GM12865 (cell line): ENCODE measurements around the gene ADCY7.
"Not testable (repeated sequence)": the region's sequence is repeated elsewhere in the genome, so short reads cannot be mapped to it uniquely, and the experiment has no call there.

Experiments
- DNase-seq: peaks from one replicate; pipeline ENCODE4 v3.0.0; 2010; ENCODE audit warnings: low read depth
- H3K4me3 ChIP-seq: 2 replicates; pipeline ENCODE4 v1.5.1; 2011; ENCODE audit warnings: mild to moderate bottlenecking, low read depth, low read length, control low read depth
- CTCF ChIP-seq: IDR thresholded peaks from 2 replicates; pipeline ENCODE4 v1.5.1; 2011; ENCODE audit warnings: low read length, control low read depth, low read depth, inconsistent platforms; ENCODE audit not compliant: insufficient read depth; ENCODE audit errors: missing control alignments

The ADCY7 gene

DNA sequence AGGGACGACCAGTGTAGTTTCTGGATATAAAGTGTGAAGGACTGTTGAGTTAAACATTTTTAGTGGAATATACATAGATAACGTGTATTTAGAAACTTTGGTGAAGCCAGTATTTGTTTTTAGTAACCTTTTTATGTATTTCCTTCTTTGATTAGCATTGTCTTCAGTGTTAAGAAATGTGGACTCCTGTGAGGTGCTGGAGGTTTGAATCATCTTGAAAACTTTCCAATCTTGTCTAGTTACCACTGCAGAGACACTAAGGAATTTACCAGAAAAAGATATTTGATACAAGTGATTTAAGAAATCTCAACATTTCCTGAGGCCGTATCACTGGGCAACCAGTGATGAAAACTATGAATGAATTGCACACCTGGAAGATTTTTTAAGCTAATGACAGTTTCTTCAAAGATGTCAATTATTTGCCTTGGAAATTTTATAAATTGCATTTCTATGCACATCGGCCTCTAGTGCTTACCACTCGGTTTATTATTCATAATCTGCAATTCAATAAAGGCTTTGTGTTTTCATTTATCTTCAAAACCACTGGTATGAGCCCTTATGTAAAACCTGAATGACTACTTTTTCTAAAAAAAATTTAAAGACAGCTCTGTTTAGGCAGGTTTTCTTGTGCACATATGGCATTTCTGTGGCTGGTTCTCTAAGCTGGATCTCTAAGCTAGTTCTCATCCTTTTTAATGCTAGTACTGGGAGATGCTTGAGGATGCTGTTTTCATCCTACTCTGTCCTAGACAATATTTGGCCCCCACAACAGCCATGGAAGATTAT is 31.4 kb upstream of the ADCY7 start:
- no peak for TF ChIP-seq CTCF
- no peak for DNase-seq
- no peak overlapping the region for H3K4me3 ChIP-seq

GRCh38 chr16:50235581-50235980 is 30.8 kb upstream of the ADCY7 start:
- no peak for DNase-seq
- no peak overlapping the region for H3K4me3 ChIP-seq
- TF ChIP-seq CTCF: no peak

GRCh38 chr16:50238314-50238713 is 28.0 kb upstream of the ADCY7 start:
- DNase-seq: no peak
- no peak for TF ChIP-seq CTCF
- H3K4me3 ChIP-seq: no peak overlapping the region

GRCh38 chr16:50238868-50239301 is 27.5 kb upstream of the ADCY7 start:
- TF ChIP-seq CTCF: no peak
- H3K4me3 ChIP-seq: no peak overlapping the region
- no peak for DNase-seq

DNA sequence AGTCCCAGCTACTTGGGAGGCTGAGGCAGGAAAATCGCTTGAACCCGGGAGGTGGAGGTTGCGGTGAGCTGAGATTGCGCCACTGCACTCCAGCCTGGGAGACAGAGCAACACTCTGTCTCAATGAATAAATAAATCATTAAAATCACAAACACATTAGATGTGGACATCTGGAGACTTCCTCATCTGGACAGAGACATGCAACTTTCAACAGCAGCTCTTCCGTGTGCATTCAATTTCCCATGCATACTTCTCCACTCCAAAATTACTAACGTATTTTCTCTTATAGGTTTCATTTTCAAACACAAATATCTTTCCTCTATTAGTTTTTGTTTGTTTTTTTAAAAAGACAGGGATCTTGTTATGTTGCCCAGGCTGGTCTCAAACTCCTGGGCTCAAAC is 23.3 kb upstream of the ADCY7 start:
- not testable (repeated sequence) for H3K4me3 ChIP-seq, DNase-seq

- no peak for DNase-seq
- no peak overlapping the region for H3K4me3 ChIP-seq
- no peak for TF ChIP-seq CTCF
Measured at GRCh38 chr16:50244140-50244503, 22.2 kb upstream of the ADCY7 start.

DNA sequence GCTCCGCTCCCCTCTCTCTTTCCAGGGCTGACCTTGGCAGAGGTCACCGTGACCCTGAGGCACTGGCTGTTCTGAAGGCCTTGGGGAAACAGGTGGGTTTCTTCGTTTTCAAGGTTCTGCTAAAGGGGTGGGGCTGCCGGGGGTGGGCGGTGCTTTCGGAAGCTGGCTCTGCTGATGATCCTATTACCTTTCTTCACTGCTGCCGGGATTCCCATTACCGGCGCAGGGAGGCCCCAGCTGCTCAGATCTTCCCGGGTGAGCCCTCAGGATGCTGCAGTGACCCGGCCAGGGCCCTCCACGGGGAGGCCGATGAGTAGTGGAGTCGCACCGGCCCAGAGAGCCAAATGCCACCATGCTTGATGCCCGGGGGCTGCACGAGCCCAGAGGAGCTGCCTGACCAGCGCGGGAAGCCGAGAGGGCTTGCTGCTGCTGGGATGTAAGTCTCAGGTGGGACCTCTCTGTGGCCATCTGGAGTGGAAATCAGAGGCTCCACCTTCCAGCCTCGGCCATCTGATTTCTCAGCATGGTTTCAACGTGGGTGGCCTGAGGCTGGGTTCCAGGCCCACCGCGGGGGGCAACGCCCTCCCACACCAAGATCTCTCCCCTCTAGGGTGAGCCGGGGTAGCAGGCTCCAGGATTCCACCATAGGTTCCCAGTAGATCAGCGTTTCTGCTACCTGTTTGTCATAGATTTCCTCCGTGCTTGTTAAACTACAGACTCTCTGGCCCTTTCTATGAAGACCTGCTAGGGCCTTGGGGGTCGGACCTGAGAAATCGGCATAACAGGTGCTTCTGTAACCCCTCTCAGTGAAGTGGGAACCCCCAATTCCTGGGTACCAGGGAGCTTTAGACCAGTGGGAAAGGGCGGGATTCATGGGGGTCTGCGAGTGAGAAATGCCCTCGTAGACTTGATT is 21.6 kb upstream of the ADCY7 start:
- H3K4me3 ChIP-seq: peak overlapping the region; percentile 75; the same call in 1 of the 2 replicates
- DNase-seq: no peak
- no peak for TF ChIP-seq CTCF
